Measurements from ENCODE around the gene C10orf95.

GRCh38 chr10:102453502-102453901, 2.2 kb upstream of the C10orf95 start:
- TF ChIP-seq CTCF (tag by site-specific recombination; IDR thresholded peaks at IDR 0.05) (no peak), ZBTB7A (tag by site-specific recombination; IDR thresholded peaks at IDR 0.05; ENCODE audit: low read depth) (no peak), REST (tag by site-specific recombination; IDR thresholded peaks at IDR 0.05) (no peak)
